ENCODE data around the gene NUP62.

Gene NUP62

DNA sequence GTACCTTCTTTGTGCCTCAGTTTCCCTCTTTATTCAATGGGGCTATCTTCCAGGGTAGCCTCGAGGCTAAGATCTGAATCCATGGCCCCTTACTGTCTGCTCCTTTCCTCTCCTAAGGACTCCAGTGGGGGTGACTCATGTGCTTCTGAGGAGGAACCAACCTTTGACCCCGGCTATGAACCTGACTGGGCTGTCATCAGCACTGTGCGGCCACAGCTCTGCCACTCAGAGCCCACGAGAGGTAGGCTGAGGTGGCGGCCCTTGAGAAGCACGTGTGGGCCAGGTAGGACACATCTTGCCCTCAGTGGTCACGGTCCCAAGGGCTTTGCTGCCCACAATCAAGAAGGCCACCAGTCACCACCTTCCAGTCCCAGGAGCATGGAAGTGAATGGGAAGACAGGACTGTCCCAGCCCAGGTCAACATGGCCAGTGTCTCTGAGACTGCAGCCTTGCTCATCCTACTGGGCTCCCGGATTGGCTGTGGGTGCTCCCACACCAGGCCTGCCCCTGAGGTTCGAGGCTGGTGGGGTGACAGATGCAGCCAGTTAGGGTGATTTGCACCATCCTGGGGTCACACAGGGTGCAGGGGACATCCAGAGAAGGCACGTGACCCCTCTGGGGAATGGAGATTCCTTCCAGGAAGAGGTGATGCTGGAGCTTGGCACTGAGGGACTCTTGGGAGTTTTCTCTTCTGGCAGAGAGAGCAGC, 49.0 kb downstream of the NUP62 start:
- no peak for DNase-seq (ENCODE audit: low read depth)

DNA sequence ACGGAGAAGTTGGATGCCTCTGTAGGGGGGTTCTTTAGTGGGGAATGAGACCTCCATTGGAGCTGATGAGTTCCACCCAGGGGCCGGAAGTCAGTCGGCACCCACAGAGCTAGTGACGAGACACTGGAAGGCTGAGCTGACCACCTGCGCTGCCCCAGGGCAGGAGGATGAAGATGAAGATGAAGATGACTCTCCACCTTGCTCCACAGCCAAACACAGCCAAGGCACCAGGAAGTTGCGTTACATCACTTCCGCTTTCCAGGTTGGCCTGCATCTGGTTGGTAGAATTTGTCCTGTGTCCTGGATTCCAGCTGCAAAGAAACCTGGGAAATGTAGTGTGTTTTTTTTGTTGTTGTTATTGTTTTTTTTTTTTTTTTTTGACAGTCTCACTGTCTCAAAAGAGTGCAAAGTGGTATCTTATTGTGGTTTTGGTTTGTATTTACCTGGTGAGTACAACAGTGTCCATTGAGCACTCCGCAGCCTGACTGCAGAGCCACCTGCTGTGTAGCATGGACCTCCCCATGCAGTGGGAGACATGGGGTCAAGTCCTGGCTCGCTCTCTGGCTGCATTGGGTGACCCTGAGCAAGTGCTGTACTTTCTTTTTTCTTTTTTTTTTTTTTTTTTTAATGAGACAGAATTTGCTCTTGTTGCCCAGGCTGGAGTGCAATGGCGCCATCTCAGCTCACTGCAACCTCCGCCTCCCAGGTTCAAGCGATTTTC, 49.9 kb downstream of the NUP62 start:
- DNase-seq (ENCODE audit: low read depth): no peak

DNA sequence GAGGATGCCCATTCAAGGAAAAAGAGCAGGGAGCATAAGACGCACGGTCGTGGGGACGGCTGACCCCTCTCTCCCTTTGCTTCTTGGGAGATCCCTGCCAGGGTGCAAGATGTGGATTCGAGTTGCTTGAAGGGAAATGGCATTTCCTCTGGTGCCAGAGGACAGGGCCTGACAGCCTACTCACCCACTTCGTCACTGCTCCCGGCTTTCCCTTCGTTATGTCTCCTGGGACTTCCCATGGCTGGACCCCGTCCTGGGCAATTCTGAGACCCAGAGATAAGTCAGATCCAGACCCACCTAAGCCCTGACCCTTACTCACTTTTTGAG, 50.6 kb downstream of the NUP62 start:
- DNase-seq (ENCODE audit: low read depth): no peak

DNA sequence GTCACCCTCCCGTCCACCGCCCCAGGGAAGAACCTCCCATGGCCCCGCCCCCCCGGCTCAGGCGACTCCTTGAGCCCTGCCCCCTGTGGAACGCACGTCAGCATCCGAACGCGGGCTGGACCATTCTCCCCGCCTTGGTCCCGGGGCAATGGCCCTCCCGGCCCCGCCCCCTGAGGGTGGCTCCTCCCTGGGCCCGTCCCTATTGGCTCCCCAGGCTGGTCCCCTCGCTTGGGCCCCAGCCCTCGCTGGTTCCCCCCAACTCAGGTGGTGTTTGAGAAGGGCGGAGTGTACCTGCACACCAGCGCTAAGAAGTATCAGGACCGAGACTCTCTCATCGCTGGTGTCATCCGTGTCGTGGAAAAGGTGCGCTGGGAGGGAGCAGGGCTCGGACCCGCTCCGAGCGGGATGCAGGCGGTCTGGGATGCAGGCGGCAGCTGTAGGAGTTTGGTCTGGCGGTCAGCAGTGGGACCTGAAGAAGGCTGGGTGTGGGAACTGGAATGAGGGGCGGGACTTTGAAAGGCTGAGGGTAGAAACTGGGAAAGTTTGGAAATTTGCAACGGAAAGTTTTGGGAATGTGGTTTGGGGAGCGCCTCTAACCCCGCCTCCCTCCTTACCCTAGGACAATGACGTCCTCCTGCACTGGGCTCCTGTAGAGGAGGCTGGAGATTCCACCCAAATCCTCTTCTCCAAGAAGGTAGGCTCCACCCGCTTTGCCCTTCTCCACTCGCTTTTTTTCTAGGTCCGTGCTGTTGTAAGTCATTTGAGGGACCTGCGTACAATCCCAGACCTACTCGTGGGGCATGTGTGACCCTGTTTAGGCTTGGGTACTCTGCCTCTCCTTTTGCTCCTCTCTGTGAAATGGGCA, 51.2 kb downstream of the NUP62 start:
- DNase-seq (ENCODE audit: low read depth): peak; percentile 96

DNA sequence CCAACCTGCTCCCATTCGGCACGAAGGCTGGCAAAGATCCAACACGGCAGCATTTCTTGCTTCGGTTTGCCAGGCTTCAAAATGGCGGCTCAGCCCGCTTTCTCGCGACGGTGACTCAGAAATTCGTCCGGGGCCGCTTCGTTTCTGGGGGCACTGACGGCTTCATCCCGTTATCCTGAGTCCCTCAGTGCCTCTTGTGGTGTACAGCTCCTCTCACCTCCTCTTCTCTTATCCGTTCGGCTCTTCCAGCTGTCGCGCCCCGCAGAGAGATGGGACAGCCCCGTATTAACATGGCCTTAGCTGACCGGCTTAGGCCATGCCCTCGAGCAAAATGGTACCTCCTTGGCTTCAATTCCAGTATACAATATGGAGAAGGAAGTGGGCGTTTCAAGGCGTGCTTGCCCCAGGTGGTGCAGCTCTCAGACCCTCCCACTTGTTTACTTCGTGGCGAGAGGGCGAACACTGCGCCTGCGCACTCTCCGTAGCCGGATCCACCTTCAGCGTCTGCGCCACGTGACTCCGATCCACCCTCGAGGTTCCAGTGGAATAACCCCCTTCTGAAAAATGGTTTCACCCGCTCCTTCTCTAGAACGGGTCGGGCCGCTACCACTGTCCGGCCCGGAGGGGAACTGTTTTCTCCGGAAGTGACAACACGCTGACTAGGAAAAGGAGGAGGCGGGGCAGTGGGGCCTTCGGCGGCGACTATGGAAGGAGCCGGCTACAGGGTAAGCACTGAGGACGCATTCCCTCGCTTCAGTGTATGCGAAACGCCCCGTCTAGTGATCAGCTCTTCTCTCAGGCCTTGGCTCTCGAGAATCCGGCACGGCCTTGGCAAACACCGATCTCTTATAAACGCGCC, 52.1 kb downstream of the NUP62 start, which contains the start of the genes AKT1S1 and TBC1D17:
Gene AKT1S1, minus strand, starts transcription at position 336 of the 859 bp plus-strand sequence. CDS start 4,060 bp downstream, outside the sequence.
Gene TBC1D17, plus strand, starts transcription at position 683 of the 859 bp plus-strand sequence. Its CDS starts 22 bp downstream, at position 705.
- DNase-seq (ENCODE audit: low read depth): peak; percentile 97

DNA sequence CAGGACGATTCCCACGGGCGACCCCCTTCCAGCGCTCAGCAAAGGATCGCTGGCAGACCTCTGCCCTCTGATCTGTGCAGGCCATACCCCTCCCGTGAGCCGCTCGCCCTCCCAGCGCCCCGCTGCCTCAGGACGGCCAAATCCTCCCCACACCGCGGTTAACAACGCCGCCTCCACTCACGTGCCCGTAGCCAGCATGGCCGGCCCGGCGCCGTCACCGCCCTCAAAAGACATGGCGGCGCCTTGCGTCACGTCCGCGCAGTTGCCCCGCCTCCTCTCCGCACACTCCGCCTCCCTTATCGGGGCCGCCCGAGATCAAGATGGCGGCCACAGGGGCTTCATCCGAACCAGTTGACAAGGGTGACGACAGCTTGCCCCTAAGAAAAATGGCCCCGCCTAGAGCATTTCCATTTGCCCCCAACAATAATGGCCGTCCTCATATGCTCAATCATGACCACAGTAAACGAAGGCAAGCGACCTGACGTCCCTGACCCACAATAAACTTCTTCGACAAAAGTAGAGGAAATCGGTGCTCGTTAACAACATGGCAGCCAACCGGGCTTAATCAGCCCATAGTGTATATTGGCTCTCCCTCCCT, 52.8 kb downstream of the NUP62 start:
- DNase-seq (ENCODE audit: low read depth): peak; percentile 97

DNA sequence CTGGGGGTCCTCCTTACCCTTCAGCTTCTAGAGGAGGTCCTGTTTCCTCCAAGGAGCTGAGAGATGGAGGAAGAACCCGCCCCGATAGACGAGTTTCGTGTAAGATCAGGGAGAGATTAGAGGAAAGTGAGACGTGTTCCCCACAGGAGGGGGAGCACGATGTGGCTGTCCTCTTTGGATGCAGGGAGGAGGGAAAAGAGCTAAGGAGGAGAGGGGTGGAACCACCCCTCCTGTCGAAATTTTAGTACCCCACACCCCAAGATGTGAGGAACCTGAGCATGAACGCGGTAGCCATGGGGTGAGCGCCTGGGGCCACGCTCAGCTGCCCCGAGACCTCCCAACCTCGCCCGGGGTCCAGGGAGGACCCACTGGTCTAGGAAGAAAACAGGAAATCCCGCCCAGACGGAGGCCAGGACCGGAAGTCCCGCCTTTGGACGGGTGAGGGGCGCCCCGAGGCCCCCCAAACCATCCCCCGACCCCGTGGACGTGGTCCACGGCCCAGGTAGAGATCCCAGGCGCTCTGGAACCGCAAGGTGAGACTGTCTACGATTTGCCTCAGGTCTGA, 53.4 kb downstream of the NUP62 start:
- peak; percentile 43 for DNase-seq (ENCODE audit: low read depth)

DNA sequence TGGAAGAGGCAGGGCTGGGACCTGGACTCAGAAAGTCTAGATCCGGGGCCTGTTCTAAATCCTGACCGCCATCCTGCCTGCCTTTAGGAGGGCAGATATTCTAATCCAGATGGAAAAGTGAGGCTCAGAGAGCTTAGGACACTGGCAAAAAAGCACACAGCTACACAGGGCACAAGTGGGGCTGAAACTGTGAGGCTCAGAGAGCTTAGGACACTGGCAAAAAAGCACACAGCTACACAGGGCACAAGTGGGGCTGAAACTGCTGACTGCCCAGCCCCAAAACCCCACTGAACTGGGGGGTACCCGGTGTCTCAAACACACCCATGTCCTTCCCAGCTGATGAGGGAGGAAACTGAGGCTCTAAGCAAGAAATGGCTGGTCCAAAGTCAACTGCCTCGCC, 54.1 kb downstream of the NUP62 start:
- no peak for DNase-seq (ENCODE audit: low read depth)

DNA sequence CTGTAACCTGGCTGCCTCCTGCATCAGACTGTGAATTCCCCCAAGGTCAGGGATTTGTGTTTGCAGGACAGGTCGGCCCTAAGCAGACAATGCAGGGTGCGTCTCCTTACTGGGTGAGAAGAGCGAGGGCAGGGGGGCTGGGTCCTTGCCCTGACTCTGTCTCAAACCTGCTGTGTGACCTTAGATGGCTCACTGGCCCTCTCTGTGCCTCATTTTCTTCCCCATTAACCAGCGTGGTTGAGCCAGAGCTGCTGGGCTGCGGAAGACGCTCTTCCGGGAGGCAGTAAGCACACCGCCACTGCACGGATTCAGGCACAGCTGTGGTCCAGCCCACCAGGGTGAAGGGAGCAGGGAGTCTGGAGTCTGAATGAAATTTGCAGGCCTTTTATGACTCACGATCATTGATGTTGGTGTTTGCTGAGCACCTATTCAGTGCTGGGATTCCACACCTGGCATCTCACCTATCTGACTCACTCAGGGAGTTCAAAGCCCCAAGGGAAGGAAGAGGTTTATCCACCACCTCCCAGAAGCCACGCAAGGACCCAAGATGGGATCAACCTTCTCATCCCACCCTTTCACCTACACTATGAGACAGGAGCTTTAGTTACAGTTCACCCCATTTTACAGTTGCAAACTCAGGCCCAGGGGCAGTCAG, 54.7 kb downstream of the NUP62 start:
- no peak for DNase-seq (ENCODE audit: low read depth)

DNA sequence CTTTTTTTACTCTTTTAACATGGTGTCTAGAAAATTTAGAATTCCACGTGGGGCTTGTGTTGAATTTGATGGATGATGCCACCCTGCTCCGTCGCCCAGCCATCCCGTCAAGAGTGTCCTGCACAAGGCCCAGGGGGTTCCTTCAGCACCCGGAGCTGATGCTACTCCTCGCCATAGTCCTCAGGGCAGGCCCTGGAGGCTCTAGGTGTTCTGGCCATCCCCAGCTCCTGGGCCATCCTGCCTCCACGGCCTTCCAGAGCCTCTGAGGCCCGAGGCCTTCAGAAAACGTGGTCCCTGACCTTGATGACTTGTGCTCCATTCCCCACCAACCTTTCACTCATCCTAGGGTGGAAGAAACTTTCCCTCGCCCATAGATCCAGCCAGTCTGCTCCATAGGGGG, 55.5 kb downstream of the NUP62 start:
- DNase-seq (ENCODE audit: low read depth): no peak

DNA sequence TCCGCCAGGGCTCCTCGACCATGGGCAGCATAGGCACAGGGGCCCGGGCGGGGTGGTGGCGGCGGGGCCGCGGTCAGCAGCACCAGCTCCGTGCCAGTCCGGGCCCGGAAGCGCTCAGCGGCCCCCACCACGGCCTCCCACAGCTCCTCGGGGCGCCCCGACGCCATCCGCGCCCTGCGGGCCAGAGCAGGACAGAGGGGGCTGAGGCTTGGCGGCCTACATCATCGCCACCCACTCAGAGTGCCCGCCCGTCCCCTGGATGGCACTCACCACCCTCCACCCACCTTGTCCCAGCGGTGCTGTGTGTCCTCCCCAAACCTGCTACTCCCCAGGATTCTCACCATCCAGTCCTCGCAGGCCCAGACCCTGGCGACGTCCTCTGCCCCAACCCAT, 56.2 kb downstream of the NUP62 start:
- no peak for DNase-seq (ENCODE audit: low read depth)

DNA sequence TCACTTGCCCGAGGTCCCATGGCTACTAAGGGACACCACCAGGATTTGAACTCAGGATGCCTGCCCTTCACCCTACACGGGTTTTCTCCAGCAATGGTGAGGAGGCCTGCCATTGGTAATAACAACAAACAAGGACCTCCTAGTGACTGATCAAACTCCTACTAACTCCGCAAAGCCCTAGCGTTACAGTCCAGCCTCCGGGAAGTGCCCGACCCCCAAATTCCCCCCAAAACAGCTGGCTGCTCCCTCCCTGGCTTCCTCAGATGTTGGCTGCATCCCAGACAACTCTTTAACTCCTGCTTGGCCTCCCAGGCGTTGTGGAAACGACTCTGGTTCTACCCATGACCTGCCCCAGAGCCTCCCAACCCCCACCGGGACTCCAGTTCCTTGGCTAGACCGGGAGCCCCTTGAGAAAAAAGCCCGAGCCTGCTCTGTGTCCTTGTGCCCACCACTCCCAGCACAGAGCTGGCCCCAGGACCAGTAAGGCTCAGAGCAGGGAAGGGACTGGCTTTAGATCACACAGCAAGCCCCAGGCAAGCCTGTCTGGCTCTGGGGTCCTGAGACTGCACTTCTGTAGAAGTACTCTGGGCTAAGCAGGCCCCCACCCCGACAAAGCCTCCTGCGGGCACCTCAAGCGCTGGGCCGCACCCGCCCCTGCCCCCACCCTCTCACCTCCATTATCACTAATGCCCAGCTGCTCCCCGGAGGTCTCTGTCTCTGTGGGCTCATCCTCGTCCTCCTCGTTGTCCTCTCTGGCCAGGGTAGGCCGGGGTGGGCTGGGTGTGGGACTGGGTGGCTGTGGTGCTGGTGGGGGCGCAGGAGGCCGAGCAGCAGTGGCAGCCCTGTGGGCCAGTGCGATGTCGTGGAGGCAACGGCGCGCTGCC, 56.8 kb downstream of the NUP62 start:
- no peak for DNase-seq (ENCODE audit: low read depth)

DNA sequence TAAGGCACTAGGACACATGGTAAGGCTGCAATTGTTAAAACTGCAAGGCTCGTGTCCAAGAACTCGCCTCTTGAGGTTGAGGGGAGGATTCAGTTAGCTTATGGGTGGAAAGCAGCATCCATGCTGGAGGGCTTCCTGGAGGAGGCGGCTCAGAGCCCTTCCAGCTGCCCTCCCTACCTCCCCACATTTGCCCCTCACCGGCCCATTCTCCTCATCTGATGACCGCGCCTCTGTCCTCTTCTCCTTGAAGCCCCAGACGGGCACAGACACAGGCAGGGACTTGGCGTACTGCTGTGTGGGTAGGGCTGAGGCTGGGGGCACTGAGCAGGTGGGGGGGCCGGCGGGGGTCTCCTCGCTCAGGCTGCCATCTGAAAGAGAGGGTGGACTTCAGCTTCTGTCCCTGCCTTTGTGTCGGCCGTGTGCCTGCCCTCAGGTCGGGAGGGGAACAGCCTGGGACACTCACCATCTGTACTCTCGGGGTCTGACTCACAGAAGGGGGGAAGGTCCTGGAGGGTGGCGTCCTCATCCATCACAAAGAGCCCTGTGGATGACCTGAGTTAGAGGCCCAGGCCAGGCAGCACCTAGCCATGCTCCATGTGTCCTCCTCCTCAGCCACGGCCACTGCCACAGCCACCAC, 57.8 kb downstream of the NUP62 start:
- no peak for DNase-seq (ENCODE audit: low read depth)

DNA sequence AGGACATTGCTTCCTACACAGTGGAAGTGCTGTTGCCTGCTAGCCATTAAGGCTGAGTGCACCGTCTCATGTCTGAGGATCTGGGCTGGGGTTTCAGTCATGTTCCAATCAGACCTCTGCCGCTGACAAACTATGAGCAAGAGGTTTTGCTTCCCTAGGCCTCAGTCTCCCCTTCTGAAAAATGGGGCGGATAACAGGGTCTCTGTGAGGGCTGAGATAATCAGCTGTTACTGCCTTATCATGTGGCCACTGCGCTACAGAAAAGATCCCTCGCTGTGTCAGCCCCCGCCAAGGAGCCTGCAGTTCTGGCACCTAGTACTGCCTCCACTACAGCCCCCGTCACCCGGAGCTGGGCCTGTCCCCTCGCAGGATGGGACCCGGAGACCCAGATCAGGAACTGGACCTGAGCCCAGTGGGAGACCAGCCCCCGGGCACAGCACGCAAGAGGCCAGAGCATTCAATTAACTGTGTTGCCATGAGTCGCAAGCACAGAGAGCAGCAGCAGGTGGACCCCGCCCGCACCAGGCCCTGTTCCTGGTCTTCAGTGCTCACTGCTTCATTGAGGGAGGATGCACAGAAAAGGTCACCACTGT, 58.9 kb downstream of the NUP62 start:
- DNase-seq (ENCODE audit: low read depth): no peak

DNA sequence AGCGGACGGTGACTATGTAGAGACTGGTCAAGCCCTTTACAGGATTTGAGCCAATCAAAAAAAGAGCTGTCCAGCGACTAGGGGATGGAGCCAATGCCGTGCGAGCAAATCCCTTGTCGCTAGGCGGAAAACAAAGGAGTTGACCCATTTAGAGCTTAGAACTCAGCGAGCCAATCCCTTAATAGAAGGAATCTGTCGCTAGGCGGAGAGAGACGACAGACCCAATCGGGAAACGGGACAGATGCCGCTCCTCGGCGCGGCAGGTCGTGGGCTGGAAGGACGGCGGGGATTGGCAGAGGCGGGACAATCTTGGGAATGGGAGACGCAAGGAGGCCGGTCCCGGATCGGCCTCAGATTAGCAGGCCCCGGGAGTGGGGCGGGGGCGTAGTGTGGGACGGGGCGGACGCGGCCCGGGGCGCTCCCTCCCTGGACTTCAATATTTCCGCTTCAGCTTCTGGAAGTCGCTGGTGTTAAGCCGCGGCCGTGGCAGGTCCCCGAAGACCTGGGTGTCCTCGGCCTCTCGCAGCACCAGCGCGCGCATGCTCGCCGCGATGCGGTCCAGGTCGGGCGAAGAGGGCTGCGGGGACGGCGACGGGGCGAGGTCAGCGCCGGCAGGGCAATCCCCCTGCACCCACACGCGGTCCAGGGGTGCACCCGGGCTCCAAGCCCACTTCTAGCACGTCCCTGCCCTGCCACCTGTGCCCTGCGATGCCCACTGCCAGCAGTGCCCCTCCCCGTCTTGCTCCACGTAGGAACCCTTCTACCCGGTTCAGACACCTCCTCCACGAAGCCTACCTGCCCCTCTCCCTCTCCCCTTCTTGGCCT, 59.6 kb downstream of the NUP62 start:
- DNase-seq (ENCODE audit: low read depth): peak; percentile 77

DNA sequence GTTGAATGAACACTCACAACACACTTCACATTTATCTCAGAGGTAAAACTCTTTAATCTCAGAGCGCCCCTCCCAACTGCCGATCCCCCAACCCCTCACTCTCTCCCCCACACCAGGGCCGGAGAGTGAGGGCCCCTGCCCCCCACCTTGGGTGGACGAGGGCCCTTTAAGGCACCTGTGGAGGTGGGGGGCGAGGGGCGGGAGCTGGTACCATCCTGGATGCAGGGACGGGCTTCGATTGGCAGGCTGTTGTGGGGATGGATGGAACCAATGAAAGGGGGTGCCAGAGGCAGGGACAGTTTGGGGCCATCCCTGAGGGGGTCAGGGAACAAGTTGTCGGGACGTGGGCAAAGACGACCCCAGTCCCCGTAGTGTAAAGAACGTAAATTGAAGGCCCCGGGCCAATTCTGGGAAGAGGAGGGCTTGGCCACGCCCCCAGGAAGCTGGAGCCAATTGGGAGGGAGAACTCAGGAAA, 60.3 kb downstream of the NUP62 start:
- no peak for DNase-seq (ENCODE audit: low read depth)
